IMR-90 (cell line): Measurements from ENCODE around the gene FANK1. TPM values are rescaled to one million over a fixed set of nuclear protein-coding genes. Genes with fewer than 3 reads are reported as not detected.
"Not testable (repeated sequence)": the region's sequence is repeated elsewhere in the genome, so short reads cannot be mapped to it uniquely, and the experiment has no call there.

Source experiments
- ATAC-seq: fragments of 200-7000 bp; cut with Tn5 transposase; 2 replicates; pipeline ENCODE4 v1.9.1; 2020; ENCODE audit warnings: low read depth, mild to moderate bottlenecking, moderate library complexity
- BruUV-seq: library from RNA; stranded (reverse); fragments of 400-500 nt; replicated peaks from 2 replicates; lab custom pipeline; 2021; lab: Mats Ljungman, UMichigan
- CTCF ChIA-PET: fragments of 300-600 bp; formaldehyde crosslinking; extraction: SDS; loops from one replicate; lab custom pipeline; 2021; ENCODE audit warnings: antibody characterized with exemption; lab: Yijun Ruan, JAX
- POLR2A ChIA-PET: fragments of 300-600 bp; sonication (Branson Sonifier 250); formaldehyde crosslinking; loops from one replicate; lab custom pipeline; 2022; ENCODE audit warnings: antibody characterized with exemption; ENCODE audit not compliant: unreplicated experiment; lab: Charles Lee
- DNase-seq: peaks from one replicate; pipeline ENCODE4 v3.0.0; 2013
- H2AFZ ChIP-seq: replicated peaks from 2 replicates; pipeline ENCODE3; 2013; ENCODE audit warnings: low read length, mild to moderate bottlenecking; ENCODE audit not compliant: poor library complexity
- H2AK5ac ChIP-seq: 2 replicates; pipeline ENCODE4 v1.6.1; 2013; ENCODE audit warnings: low read depth, low read length, inconsistent platforms
- H2AK9ac ChIP-seq: replicated peaks from 2 replicates; pipeline ENCODE3; 2013; ENCODE audit warnings: mild to moderate bottlenecking, low read depth, low read length, moderate library complexity; ENCODE audit not compliant: poor library complexity
- H2BK120ac ChIP-seq: 2 replicates; pipeline ENCODE4 v1.6.1; 2013; ENCODE audit warnings: low read depth, low read length, inconsistent platforms
- H2BK15ac ChIP-seq: 3 replicates; pipeline ENCODE4 v1.6.1; 2013; ENCODE audit warnings: low read depth, low read length, inconsistent platforms
- H2BK20ac ChIP-seq: 2 replicates; pipeline ENCODE4 v1.6.1; 2013; ENCODE audit warnings: low read depth, mild to moderate bottlenecking, inconsistent platforms, low read length, moderate library complexity
- H2BK5ac ChIP-seq: 2 replicates; pipeline ENCODE4 v1.6.1; 2013; ENCODE audit warnings: mild to moderate bottlenecking, low read depth, low read length, inconsistent platforms; ENCODE audit not compliant: poor library complexity, severe bottlenecking
- H3K14ac ChIP-seq: replicated peaks from 2 replicates; pipeline ENCODE4 v1.6.1; 2013; ENCODE audit warnings: low read depth, low read length, inconsistent platforms
- H3K18ac ChIP-seq: 2 replicates; pipeline ENCODE4 v1.6.1; 2013; ENCODE audit warnings: low read depth, low read length, control low read depth
- H3K23ac ChIP-seq: 2 replicates; pipeline ENCODE4 v1.6.1; 2013; ENCODE audit warnings: low read depth, low read length, inconsistent platforms
- H3K27ac ChIP-seq: 2 replicates; pipeline ENCODE4 v1.5.1; 2013; ENCODE audit warnings: mild to moderate bottlenecking, control low read depth, low read length; ENCODE audit not compliant: insufficient read depth
- H3K27me3 ChIP-seq: 2 replicates; pipeline ENCODE4 v1.6.1; 2013; ENCODE audit warnings: low read length; ENCODE audit not compliant: control insufficient read depth, insufficient read depth
- H3K36me3 ChIP-seq: 2 replicates; pipeline ENCODE4 v1.6.1; 2013; ENCODE audit warnings: low read length, mixed read lengths; ENCODE audit not compliant: control insufficient read depth, insufficient read depth
- H3K4ac ChIP-seq: 2 replicates; pipeline ENCODE4 v1.6.1; 2013; ENCODE audit warnings: low read depth, low read length, inconsistent platforms
- H3K4me1 ChIP-seq: 2 replicates; pipeline ENCODE4 v1.6.1; 2013; ENCODE audit warnings: low read length, mixed read lengths; ENCODE audit not compliant: control insufficient read depth, insufficient read depth
- H3K4me2 ChIP-seq: 2 replicates; pipeline ENCODE4 v1.6.1; 2013; ENCODE audit warnings: low read depth, mild to moderate bottlenecking, control low read depth, low read length, moderate library complexity
- H3K4me3 ChIP-seq: 2 replicates; pipeline ENCODE4 v1.5.1; 2013; ENCODE audit warnings: low read depth, mild to moderate bottlenecking, control low read depth, low read length, moderate library complexity; ENCODE audit not compliant: insufficient read depth
- H3K56ac ChIP-seq: 2 replicates; pipeline ENCODE4 v1.6.1; 2013; ENCODE audit warnings: low read length, inconsistent platforms; ENCODE audit not compliant: insufficient read depth; ENCODE audit errors: extremely low read depth
- H3K79me1 ChIP-seq, 2 experiments: 2 replicates each; pipeline ENCODE4 v1.6.1; 2013; ENCODE audit warnings: low read length in 2 of 2, inconsistent platforms in 1 of 2, low read depth in 1 of 2
- H3K9ac ChIP-seq: 2 replicates; pipeline ENCODE4 v1.6.1; 2013; ENCODE audit warnings: low read depth, low read length, control low read depth
- H3K9me1 ChIP-seq: 2 replicates; pipeline ENCODE4 v1.6.1; 2013; ENCODE audit warnings: low read length, inconsistent platforms; ENCODE audit not compliant: insufficient read depth
- H3K9me3 ChIP-seq: 2 replicates; pipeline ENCODE4 v1.6.1; 2013; ENCODE audit warnings: low read length; ENCODE audit not compliant: control insufficient read depth, insufficient read depth
- H4K20me1 ChIP-seq: 2 replicates; pipeline ENCODE4 v1.6.1; 2013; ENCODE audit warnings: low read length, inconsistent platforms; ENCODE audit not compliant: insufficient read depth
- H4K5ac ChIP-seq: 2 replicates; pipeline ENCODE4 v1.6.1; 2013; ENCODE audit warnings: mild to moderate bottlenecking, low read depth, low read length, control low read depth
- H4K8ac ChIP-seq, 2 experiments: 2 replicates each; pipeline ENCODE4 v1.6.1; 2013; ENCODE audit warnings: low read depth in 2 of 2, low read length in 2 of 2, control low read depth in 1 of 2, inconsistent platforms in 1 of 2
- H4K91ac ChIP-seq: 2 replicates; pipeline ENCODE4 v1.6.1; 2013; ENCODE audit warnings: low read depth, low read length, inconsistent platforms; ENCODE audit not compliant: insufficient read depth
- WGBS, 2 experiments: methylation state at CpG; one replicate each; pipeline versions ENCODE4 v1.1.5 to v1.1.7; 2013; ENCODE audit warnings: missing lambda C conversion rate in 2 of 2; ENCODE audit not compliant: insufficient read length in 1 of 2; ENCODE audit errors: extremely low coverage in 2 of 2; 5-methylcytosine and 5-hydroxymethylcytosine counted together
- dilution Hi-C: fragments of 300-500 bp; cut with HindIII; formaldehyde crosslinking; loops from one replicate; pipeline ENCODE4 v1.14.3; 2018; ENCODE audit warnings: low sequenced_read_pairs; ENCODE audit not compliant: unreplicated experiment
- in situ Hi-C: fragments of 300-500 bp; cut with MboI; formaldehyde crosslinking; loops from 3 replicates; pipeline ENCODE4 v1.14.3; 2019; ENCODE audit warnings: low sequenced_read_pairs, inconsistent platforms, mixed read lengths
- intact Hi-C: fragments of 100-400 bp; cut with micrococcal nuclease; formaldehyde crosslinking; loops from 2 replicates; pipeline ENCODE4 v1.10.0; 2022
- polyA plus RNA-seq, 3 experiments: library from polyadenylated mRNA; depleted of rRNA; stranded (reverse); fragments of >200 nt; gene quantifications; 2 replicates each; pipeline ENCODE4 v1.2.3, GENCODE V29; 2012; ENCODE audit warnings: low replicate concordance in 1 of 3
- total RNA-seq: library from RNA; depleted of rRNA; stranded (reverse); fragments of >200 nt; gene quantifications from 2 replicates; pipeline ENCODE4 v1.2.3, GENCODE V29; 2012

Gene FANK1
- total and polyA plus RNA-seq, 2 of the 4 experiments (the other 2 are of a cell fraction): 0.90 to 2.2 TPM

- H2BK5ac ChIP-seq, H4K91ac ChIP-seq, ATAC-seq, dilution Hi-C loops, CTCF ChIA-PET, in situ Hi-C loops, H3K9ac ChIP-seq, H4K5ac ChIP-seq, H3K56ac ChIP-seq, H3K4me1 ChIP-seq, H3K14ac ChIP-seq, POLR2A ChIA-PET, H2AK9ac ChIP-seq, H3K36me3 ChIP-seq, H2AK5ac ChIP-seq, H3K79me1 ChIP-seq, H3K4me2 ChIP-seq, H3K23ac ChIP-seq, H3K27ac ChIP-seq, H3K18ac ChIP-seq, H2BK20ac ChIP-seq, H4K8ac ChIP-seq, H3K9me1 ChIP-seq, BruUV-seq, H2AFZ ChIP-seq, H3K4me3 ChIP-seq, DNase-seq, H2BK120ac ChIP-seq, H3K27me3 ChIP-seq, H4K20me1 ChIP-seq, H3K9me3 ChIP-seq, H2BK15ac ChIP-seq, intact Hi-C loops, H3K4ac ChIP-seq: not testable (repeated sequence)
- WGBS, 2 experiments: no CpG with 5 or more reads among the region's 2 CpGs
These were observed 25.4 kb downstream of the FANK1 start for GRCh38 chr10:125921643-125922306.
